PFSK-1 (cell line): ENCODE measurements around the gene LY6G5C.

Source experiments
- FOXP2 ChIP-seq: optimal IDR thresholded peaks from 2 replicates; pipeline ENCODE3; 2011; ENCODE audit warnings: borderline replicate concordance, control low read depth, inconsistent platforms; ENCODE audit not compliant: insufficient read depth; ENCODE audit errors: extremely low read length, extremely low read depth
- POLR2AphosphoS5 ChIP-seq: IDR thresholded peaks from 2 replicates; pipeline ENCODE4 v1.6.1; 2012; ENCODE audit warnings: low read depth, mild to moderate bottlenecking, control low read depth, low read length, moderate library complexity
- SIN3A ChIP-seq: IDR thresholded peaks from 2 replicates; pipeline ENCODE4 v1.6.1; 2012; ENCODE audit warnings: mild to moderate bottlenecking, low read length, moderate library complexity, borderline replicate concordance; ENCODE audit not compliant: insufficient read depth
- TAF1 ChIP-seq: IDR thresholded peaks from 2 replicates; pipeline ENCODE4 v1.6.1; 2012; ENCODE audit warnings: low read length, control low read depth, borderline replicate concordance; ENCODE audit not compliant: insufficient read depth
- TF ChIP-seq, protein P1 (sequence below), 2 experiments: IDR thresholded peaks; 2 replicates each; pipeline versions ENCODE4 v1.6.1 to v1.8.0; 2011 to 2012; ENCODE audit warnings: low read depth in 2 of 2, low read length in 2 of 2, control low read depth in 1 of 2, inconsistent platforms in 1 of 2, mild to moderate bottlenecking in 1 of 2, moderate library complexity in 1 of 2; ENCODE audit not compliant: insufficient read depth in 1 of 2

Gene LY6G5C

DNA sequence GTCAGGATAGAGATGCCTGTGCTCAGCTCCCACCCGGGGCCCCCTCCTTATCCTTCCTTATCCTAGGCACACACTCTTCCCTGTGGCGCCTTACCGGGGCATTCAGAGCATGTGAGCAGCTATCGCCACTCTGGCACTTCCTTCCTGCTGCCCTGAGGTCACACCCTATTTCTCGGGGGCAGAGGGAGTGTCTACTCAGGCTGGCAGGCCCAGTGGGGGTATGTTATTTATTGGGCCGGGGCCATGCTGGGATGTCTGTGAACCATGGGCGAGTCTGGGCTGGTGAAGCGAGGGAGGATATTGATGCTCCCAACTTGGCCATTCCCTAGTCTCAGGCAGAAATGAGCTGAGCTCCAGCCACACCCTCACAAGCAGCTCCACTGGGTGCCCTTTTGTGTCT, 30.4 kb upstream of the LY6G5C start:
- TF ChIP-seq SIN3A (no peak), POLR2AphosphoS5 (no peak), FOXP2 (no peak), TAF1 (no peak)
- TF ChIP-seq, protein P1, sequence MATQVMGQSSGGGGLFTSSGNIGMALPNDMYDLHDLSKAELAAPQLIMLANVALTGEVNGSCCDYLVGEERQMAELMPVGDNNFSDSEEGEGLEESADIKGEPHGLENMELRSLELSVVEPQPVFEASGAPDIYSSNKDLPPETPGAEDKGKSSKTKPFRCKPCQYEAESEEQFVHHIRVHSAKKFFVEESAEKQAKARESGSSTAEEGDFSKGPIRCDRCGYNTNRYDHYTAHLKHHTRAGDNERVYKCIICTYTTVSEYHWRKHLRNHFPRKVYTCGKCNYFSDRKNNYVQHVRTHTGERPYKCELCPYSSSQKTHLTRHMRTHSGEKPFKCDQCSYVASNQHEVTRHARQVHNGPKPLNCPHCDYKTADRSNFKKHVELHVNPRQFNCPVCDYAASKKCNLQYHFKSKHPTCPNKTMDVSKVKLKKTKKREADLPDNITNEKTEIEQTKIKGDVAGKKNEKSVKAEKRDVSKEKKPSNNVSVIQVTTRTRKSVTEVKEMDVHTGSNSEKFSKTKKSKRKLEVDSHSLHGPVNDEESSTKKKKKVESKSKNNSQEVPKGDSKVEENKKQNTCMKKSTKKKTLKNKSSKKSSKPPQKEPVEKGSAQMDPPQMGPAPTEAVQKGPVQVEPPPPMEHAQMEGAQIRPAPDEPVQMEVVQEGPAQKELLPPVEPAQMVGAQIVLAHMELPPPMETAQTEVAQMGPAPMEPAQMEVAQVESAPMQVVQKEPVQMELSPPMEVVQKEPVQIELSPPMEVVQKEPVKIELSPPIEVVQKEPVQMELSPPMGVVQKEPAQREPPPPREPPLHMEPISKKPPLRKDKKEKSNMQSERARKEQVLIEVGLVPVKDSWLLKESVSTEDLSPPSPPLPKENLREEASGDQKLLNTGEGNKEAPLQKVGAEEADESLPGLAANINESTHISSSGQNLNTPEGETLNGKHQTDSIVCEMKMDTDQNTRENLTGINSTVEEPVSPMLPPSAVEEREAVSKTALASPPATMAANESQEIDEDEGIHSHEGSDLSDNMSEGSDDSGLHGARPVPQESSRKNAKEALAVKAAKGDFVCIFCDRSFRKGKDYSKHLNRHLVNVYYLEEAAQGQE (IDR thresholded peaks at IDR 0.05; ENCODE audit: insufficient read depth in 1 of 2, low read depth in 2 of 2, low read length in 2 of 2), result no peak

DNA sequence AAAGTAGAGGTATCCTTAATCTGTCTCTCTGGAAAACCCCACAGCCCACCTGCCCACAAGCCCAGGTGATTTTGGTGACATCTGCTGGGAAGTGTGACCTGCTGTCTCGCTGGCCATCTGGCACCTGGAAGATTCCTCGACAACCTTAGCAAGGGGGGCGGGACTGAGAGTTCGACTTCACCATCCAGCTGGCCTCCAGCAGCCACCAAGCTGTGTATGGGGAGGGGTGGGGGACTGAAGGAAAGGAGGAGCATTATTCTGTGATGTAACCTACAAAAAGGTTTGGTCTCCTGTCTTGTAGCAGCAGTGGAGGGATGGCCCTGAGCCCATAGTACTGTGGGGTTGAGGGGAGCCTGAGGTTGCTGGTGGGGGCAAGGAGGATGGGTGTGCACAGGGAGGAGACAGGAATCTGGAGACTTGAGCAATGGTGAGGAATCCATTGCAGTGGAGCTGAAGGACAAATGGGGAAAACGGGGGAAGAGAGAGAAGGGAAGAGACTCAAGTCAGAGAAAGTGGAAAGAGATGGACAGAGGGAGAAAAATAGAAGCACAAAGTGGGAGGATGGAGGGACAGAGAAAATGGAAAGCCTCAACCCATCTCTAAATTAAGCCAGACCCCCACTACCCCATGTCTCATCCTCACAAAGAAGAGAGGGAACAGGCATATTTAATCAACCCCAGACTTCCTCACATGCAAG, 29.8 kb upstream of the LY6G5C start:
- TF ChIP-seq, protein P1 (IDR thresholded peaks at IDR 0.05; ENCODE audit: insufficient read depth in 1 of 2, low read depth in 2 of 2, low read length in 2 of 2), result no peak
- TF ChIP-seq FOXP2 (no peak), POLR2AphosphoS5 (no peak), TAF1 (no peak), SIN3A (no peak)

- TF ChIP-seq SIN3A (no peak), POLR2AphosphoS5 (no peak), TAF1 (no peak), FOXP2 (no peak)
- TF ChIP-seq, protein P1 (IDR thresholded peaks at IDR 0.05; ENCODE audit: insufficient read depth in 1 of 2, low read depth in 2 of 2, low read length in 2 of 2), result no peak
Observed at GRCh38 chr6:31708224-31708623, 27.4 kb upstream of the LY6G5C start.

DNA sequence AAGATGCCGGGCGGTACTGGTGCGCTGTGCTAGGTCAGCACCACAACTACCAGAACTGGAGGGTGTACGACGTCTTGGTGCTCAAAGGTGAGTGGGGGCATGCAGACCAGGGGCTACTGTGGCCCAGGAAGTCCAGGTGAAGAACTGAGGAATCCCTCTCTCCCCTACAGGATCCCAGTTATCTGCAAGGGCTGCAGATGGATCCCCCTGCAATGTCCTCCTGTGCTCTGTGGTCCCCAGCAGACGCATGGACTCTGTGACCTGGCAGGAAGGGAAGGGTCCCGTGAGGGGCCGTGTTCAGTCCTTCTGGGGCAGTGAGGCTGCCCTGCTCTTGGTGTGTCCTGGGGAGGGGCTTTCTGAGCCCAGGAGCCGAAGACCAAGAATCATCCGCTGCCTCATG, 26.8 kb upstream of the LY6G5C start:
- TF ChIP-seq, protein P1 (IDR thresholded peaks at IDR 0.05; ENCODE audit: insufficient read depth in 1 of 2, low read depth in 2 of 2, low read length in 2 of 2), result no peak

GRCh38 chr6:31706599-31706998, 25.7 kb upstream of the LY6G5C start, which contains the start of gene LY6G6F:
TSS of gene LY6G6F (plus strand) at chr6:31706866. CDS start at chr6:31706907, 41 bp downstream.
- no peak for TF ChIP-seq TAF1
- no peak for TF ChIP-seq FOXP2
- no peak for TF ChIP-seq SIN3A
- TF ChIP-seq POLR2AphosphoS5, result no peak
- TF ChIP-seq, protein P1 (IDR thresholded peaks at IDR 0.05; ENCODE audit: insufficient read depth in 1 of 2, low read depth in 2 of 2, low read length in 2 of 2), result no peak
